SIG-M5 (cell line): ENCODE measurements around the gene PTPRO.
A peak's percentile ranks its signal among the peaks of the same experiment; 100 is the strongest.

Experiments used
- DNase-seq: peaks from one replicate; lab custom pipeline; 2025; lab: John Stamatoyannopoulos, UW

Gene PTPRO

DNA sequence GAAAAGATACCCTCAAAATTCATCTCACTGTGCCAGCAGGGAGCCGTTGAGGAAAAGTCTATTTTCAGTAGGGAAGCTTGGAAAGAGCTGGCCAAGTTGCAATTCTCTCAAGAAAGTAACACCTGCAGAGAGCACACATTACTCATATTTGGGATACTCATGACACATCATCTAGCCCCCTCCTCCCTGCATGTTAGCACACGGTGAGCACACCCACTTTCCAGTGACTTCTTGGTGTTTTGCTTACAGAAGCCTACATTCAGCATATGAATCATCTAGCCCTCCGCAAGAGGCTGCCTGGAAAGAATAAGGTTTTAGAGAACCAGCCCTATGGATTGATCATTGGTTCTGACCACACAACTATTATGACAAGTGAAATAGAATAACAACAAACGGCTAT lies 124.5 kb downstream of the PTPRO start:
- DNase-seq = no peak

DNA sequence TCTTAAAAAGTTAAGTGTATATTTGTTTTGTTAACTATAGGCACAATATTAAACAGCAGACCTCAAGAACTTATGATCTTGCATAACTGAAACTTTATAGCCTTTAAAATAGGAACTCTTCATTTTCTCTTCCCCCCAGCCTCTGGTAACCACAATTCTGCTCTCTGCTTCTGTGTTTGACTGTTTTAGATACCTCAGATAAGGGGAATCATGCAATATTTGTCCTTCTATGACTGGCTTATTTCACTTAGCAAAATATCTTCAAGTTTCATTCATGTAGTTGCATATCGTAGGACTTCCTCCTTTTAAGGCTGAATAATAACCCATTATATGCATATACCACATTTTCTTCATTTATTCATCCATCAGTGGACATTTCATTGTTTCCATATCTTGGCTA lies 131.3 kb downstream of the PTPRO start:
- DNase-seq = peak; percentile 85

DNA sequence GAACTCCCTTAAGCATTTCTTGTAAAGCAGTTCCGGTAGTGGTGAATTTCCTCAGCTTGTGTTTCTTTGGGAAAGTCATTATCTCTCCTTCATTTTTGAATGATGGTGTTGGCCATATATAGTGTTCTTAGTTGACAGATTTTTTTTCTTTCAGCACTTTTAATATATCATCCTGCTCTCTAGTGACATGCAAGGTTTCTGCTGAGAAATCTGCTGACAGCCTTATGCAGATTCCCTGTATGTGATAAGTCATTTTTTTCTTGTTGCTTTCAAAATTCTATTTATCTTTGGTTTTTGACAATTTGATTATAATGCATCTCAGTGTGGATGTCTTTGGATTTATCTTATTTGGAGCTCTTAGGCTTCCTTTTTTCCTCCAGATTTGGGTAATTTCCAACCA lies 135.7 kb downstream of the PTPRO start:
- no peak for DNase-seq

DNA sequence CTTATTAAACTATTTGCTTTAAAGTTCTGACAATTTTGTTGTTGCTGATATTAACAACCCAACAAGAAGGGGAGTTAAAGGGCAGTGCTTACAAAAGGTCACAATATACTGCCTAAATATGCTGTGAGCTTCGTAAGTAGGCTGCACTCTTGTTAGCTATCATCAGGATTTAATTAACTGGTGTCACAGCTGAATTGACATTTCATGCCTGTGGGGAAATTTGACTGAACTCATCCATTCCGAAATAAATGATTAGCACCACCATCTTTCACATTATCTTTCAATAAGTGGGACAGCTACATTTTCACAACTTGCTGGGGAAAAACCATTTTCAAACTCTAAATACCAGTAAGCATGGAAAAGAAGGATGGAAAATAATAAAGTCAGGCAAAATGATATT lies 146.6 kb downstream of the PTPRO start:
- no peak for DNase-seq

DNA sequence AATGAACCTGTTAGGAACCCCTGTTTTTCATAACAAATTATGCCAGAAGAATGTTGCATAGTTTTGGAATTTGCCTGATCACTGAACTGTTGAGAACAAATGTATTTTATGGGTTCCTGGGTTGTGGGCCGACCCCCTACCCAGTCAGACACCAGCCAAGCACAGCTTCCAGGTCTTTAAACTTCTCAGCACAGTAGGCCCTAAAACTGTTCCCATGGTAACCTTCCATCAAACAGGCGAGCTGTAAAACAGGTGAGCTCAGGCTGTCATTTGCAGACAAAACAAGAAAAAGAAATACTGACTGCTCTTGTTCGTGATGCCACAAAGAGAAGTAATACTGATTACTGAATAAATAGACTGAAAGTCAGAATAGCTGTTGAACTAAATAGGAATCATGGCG lies 147.0 kb downstream of the PTPRO start:
- DNase-seq = no peak

DNA sequence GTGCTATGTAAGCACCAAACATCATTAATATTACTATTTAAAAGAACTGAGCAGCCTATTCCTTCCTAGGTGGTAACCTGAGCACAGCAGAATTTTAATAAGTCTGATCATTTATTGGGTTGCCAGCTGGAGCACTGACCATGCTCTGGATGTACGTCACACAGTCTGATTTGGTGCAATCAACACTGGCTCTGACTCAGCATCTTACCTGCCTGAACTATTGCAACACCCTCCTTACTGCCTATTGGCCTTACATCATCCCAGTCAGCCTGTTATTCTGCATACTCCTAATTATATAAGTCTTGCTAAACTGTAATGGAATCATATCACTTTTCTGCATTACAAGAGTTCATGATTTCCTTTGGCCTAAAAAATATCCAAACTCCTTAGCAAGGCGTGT lies 149.7 kb downstream of the PTPRO start:
- DNase-seq = no peak

DNA sequence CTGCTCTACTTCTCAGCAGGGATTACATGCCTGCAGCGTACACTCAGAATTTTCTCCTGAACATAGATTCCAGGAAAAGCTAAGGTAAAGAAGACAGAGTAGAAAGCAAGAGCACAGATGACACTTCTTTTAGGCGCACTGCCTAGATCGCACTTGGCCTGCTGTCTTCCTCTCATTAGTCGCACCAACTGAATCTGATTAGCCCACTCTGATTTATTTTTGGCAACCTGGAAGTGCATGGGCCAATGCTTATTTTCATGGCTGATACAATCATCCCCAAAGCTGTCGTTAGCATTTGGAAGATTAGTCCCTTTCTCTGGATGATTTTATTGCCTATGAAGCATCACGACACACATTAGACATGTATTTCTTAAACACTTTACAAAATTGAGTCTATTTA lies 152.5 kb downstream of the PTPRO start:
- no peak for DNase-seq

DNA sequence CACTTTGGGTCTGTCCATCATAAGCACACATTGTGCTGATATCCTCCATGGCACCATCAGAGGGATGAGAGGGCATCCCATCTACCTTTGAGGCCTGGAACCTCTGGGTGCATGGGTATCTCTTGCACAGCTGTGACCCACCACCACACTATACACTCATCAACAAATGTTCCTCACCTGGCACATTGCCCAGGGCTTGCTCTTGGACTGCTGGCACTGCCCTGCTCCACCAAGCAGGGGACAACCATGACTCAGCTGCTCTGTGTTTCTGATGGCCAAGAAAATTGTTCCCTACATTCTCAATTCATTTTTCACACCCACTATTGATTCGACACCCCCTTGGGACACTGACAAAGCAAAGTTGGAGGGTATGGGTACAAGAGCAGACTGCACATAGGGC lies 155.5 kb downstream of the PTPRO start:
- no peak for DNase-seq

DNA sequence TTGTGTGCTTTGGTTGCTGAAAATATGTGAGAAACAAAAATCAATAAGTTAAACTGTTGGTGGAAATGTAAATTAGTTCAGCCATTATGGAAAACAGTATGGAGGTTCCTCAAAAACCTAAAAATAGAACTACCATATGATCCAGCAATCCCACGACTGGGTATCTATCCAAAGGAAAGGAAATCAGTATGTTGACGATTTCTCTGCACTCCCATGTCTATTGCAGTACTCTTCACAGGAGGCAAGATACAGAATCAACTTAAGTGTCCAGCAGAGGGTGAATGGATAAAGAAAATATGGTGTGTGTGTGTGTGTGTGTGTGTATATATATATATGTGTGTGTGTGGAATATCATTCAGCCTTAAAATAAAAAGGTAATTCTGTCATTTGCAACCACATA lies 159.5 kb downstream of the PTPRO start:
- DNase-seq = no peak

DNA sequence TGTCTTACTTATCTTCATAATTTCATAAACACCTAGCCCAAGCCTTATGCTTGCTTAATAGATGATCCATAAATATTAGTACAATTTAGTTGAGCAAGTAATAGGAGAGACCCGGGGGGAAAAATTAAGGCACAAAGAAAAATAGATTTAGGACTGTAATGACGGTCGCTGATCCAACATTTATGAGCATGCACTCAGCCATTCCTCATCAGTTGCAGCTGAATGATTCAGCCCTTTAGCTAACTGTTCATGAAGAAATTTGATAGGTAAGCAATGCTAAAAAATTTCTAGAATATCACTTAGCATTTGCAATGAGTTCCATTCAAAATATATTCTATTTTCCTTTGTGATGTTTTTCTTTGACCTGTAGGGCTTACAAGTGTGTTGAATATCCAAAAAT lies 163.2 kb downstream of the PTPRO start:
- DNase-seq = no peak

DNA sequence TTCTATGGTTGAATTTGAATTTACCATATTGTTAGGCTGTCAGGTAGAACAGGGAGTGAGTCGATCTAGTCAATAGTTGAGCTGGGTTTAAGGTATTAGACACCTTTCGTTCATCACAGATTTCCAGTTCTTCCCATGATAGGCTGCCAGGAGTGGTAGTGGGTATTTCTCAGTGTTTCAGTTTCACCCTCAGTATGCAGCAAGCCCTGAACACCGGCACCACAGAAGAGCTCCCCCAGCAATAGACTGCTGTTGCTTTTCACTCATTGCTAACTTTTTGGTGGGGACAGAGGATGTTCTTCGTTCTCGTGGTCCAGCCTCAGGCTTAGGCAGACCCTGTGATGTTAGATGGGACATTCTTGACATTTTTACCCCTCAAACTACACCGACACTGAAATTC lies 164.6 kb downstream of the PTPRO start:
- no peak for DNase-seq

DNA sequence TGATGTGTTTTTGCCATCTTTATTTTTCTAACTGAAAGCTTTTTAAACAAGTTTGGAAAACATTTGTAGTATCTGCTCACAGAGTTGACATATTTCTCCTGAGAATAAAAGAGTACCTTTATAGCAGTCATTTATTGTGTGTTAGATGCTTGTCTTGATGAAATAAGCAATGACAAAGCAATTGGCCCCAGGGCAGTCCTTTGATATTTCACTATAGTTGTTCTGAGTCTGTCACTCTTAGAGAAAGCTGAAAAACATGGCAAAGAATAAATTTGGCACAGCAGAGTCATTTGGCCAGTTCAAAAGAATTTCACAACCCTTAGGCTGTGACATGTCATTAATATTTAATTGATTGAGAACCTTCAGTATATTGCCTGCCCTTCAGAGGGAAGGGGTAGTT lies 166.2 kb downstream of the PTPRO start:
- DNase-seq = no peak

DNA sequence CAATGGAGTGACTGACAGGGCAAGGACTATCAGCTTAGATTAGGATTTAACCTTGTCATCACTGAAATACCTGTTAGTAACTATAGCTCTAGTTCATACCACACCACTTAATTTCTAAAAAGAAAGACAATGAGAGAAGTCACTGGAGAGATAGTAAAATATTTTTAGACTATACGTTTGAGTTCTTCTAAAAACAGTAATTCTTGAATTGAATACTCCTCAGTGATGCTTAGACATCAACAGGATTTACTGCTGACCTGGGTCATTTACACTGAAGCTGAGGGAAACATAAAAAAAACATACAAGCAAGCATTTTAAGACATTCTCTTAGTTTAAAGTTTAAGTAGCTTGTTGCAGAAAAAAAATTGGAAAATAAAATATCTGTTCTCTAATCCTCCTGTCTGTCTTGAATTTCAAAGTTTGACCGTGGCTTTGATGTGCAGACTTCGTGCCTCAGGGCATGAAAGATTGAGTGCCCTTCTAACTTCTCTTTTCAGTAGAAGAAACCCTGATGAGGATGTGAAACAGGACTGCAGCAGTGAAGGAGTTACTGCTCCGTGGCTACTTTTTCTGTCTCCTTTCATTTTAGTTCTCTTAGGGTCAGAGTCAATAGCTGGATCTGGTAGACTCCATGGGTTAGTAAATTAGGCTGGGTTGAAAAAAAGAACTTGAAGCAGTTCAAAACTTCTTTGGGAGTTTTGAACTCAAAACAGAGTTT lies 172.2 kb downstream of the PTPRO start:
- no peak for DNase-seq

DNA sequence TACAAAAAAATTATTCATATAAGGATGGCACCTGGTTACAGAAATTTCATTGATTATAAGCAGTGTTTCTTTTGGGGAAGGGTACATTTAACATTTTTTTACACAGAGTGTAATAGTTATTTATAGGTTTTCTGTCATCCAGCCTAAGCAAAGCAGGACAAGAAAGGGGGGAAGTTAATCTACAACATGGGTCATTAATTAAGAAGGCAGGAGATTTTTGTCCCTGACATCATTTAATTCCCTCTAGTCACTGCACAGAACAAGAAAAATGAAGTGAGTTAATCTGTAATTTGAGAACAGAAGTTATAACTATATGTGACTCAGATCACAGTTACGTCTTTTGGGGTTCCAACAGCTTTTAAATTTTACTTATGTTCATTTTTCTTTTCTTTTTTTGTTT lies 173.4 kb downstream of the PTPRO start:
- DNase-seq = no peak

DNA sequence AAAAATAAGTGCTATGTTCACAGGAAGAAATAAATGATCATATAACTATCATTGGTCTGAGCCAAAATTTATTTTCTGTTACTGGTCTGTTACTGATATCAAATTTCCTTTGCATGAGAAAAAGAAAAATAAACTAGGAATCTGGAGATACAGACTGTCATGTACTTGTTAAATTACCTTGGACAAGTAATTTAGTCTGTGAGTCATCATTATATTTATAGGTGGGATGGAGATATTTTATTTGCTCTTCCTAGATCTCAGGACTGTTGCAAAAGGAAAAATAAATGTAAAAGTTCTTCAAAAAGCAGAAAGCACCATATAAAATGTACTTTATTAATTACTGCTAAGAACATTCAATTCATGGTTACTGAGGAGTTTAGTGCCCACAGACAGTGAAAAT lies 174.4 kb downstream of the PTPRO start:
- DNase-seq = no peak

DNA sequence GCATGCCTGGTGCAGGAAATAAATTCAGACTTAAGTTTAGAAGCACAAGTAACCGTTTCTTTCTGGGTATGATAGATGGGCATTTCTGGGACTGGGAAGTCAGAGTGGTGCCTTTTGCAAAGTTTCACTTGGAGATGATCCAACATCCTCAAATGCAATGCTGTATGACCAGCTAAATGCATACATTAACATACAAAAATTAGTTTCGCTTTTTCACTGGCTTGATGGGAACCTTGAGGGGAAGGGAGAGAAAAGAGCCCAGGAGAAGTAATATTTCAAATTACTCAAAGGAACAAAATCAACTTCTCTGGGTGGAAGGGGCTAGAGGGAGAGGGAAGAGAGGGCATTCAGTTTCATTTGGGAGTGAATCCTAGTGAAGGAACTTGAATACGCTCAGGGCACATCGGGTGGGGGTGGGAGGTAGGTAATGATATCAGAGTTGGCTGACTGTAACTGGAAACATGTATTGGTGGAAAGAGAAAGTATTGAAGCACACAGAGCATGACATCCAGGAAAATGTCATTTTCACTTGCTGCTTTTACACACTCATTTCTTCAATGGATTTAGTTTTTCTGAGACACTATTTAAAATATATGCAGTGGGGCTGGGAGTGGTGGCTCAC lies 175.5 kb downstream of the PTPRO start:
- no peak for DNase-seq

DNA sequence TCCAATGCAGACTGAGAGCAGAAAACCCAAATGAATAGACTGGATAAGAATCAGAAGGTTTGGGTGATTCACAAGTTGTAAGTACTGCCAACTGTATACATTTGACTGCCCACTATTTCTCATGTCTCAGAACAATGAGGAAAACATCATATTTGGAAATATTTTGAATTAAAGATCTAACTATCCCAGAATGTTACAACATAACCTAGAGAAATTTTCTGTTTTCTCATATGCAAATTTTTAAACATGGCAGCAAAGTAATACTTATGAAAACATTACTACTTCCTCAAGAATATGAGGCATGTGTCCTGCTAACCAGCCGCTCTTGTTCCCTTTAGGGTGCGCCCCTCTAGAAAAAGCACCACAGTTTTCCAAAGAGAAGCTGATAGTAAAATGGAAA lies 179.9 kb downstream of the PTPRO start:
- DNase-seq = no peak

DNA sequence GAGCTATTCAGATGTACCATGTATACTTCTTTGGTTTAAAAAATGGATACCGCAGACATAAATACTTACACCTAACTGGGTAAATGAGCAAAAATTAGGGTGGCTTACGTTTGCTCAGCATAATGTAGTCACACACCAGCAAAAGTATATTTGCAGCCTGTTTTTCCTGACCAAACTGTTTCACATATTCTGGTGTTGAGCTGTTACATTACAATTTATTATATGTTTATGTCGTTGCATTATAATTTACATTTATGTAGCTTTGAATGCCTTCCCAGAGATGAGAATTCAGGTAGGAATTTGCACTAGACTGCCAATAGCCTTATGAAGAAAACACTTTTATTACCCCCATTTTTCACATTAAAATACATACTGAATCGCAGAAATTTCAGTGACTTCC lies 183.3 kb downstream of the PTPRO start:
- no peak for DNase-seq

DNA sequence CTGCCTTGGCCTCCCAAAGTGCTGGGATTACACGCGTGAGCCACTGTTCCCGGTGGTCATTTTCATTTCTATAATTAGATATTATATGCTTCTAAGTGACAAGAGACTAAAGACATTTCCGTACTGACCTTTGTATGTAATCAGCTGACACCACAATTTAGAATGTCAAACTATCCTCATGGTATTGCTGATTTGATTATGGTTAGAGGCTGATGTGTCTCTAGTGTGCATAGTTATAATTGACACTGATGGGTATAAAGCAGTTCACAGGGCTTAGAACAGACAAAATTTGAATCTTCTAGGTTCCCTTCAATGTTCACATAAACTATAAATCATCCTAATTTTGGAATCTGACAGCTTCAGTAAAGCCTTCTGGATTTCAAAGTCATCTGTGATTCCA lies 192.7 kb downstream of the PTPRO start:
- no peak for DNase-seq

DNA sequence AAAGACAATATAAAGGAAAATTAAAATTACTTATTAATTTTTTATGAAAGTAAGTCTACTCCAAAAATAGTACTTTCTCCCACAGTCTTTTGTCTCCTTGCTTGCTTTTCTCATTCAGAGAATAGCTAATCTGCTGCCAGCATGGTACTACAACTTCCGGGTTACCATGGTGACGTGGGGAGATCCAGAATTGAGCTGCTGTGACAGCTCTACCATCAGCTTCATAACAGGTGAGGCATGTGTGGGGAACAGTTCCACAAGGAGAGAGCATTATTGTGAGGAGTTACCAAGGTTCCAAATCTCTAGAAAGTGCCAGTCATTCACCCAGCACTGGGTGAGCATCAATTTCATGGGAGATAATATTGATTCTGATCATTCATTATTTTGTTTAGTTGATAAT lies 197.8 kb downstream of the PTPRO start:
- DNase-seq = no peak

DNA sequence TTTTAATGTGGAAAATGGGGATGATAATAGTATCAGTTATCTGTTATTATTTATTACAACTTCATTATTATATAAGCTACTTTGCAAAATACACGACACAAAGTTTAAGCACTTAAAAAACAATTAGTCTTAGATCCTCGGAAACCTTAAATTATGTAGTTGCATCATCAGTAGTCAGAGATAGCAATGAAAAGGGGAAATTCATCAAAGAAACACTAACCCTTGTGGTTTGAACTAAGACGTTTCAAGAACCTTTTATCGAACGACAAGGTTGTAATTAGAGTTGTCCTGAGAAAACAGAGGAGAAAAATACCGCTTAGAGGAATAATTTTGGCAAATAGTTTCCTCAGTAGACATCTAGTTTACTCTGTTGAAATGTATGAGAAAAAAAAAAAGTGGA lies 198.5 kb downstream of the PTPRO start:
- DNase-seq = no peak

DNA sequence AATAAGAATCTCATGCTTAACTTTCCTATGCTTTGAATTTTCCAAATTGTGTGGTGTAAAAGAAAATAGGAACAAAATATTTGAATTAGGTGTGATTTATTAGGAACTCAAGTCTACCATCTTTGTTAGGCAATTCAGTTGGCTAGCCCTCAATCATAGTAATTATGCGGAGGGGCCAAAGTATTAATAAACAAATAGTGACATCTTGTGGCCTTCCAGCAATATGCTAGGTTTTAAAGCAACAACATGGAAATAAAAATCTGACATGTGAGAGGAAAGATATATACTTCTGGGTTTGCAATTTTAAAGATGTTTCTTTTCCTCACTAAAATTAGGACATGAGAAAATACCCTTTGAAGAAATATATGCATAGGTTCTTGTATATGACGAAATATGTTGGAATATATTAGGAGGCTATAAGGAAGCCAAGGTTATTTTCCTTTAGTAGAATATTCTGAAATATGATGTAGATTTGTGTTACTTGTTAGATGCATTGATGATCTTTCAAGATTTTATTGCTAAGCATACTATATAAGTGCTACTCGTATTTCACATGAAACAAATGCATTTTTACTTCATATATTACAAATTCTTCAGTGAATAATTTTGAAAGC lies 200.4 kb downstream of the PTPRO start:
- no peak for DNase-seq

DNA sequence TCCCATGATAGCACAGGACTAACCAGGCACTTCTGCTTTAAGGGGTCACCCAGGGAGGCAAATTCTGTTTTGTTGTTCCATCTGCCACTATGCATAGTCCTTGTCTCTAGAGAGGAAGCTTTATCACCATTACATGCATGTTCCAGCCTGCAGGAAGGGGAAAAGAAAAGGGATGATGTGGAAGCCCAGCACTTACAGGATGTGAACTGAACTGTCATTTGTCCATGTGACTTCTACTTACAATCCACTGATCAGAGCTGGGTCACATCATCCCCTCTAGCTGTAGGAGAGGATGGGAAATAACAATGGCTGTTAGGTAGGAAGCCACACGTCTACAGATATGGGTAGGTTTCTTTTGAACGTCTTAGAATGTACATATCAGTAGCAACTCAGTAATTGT lies 203.1 kb downstream of the PTPRO start:
- no peak for DNase-seq

DNA sequence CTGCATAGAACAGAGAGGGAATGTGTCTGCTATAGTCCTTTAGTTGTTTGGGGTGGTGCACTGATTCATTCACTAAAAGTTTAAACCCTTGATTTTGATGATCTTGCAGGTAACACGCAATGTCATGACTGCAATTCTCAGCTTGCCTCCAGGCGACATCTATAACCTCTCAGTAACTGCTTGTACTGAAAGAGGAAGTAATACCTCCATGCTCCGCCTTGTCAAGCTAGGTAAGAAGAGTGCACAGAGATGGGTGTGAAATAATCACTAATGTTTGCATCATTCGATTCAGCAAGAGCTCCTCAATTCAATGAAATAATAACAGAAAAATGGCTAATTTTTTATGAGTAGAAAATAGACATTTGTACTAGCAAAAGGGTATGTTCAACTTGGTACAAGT lies 203.7 kb downstream of the PTPRO start:
- peak; percentile 42 for DNase-seq
